H1 (cell line): ENCODE measurements around the gene MAP2K7. TPM values are rescaled to one million over a fixed set of nuclear protein-coding genes. Genes with fewer than 3 reads are reported as not detected.

Experiments used
- ASH2L ChIP-seq: fragments of 200-600, 300-600 bp; sonication (generic); IDR thresholded peaks from one replicate; pipeline ENCODE4 v1.7.1; 2017; ENCODE audit warnings: low read length
- BCL11A ChIP-seq, 2 experiments: IDR thresholded peaks; one replicate each; pipeline ENCODE4 v1.6.1; 2011; ENCODE audit warnings: low read depth in 2 of 2, low read length in 2 of 2, mild to moderate bottlenecking in 2 of 2
- NRF1 ChIP-seq: IDR thresholded peaks from 2 replicates; pipeline ENCODE4 v1.6.1; 2011; ENCODE audit warnings: mild to moderate bottlenecking, low read depth, low read length, improper control_type of control experiment
- RAD21 ChIP-seq, 2 experiments: IDR thresholded peaks in 1 of 2; conservative IDR thresholded peaks in 1 of 2; 2 replicates each; pipeline ENCODE4 v1.6.1; 2011; ENCODE audit warnings: low read depth in 2 of 2, low read length in 2 of 2, improper control_type of control experiment in 1 of 2, inconsistent platforms in 1 of 2, mild to moderate bottlenecking in 1 of 2, moderate library complexity in 1 of 2
- RFX5 ChIP-seq: IDR thresholded peaks from 2 replicates; pipeline ENCODE4 v1.6.1; 2011; ENCODE audit warnings: low read depth, low read length, improper control_type of control experiment, borderline replicate concordance
- SAP30 ChIP-seq: fragments of 300-600 bp; sonication (generic); IDR thresholded peaks from 2 replicates; pipeline ENCODE4 v1.7.1; 2012; ENCODE audit warnings: low read length, moderate library complexity, mild to moderate bottlenecking, inconsistent platforms; ENCODE audit not compliant: insufficient read depth, insufficient replicate concordance
- SIN3A ChIP-seq, 2 experiments: IDR thresholded peaks in 1 of 2; conservative IDR thresholded peaks in 1 of 2; 2 replicates each; pipeline ENCODE4 v1.6.1; 2011 to 2012; ENCODE audit warnings: low read length in 2 of 2, improper control_type of control experiment in 1 of 2, low read depth in 1 of 2, mild to moderate bottlenecking in 1 of 2
- SP2 ChIP-seq: IDR thresholded peaks from 2 replicates; pipeline ENCODE4 v1.6.1; 2012; ENCODE audit warnings: mild to moderate bottlenecking, low read length, inconsistent platforms
- TEAD4 ChIP-seq: IDR thresholded peaks from 2 replicates; pipeline ENCODE4 v1.6.1; 2012; ENCODE audit warnings: low read depth, low read length, inconsistent platforms, mixed read lengths
- polyA plus RNA-seq, 7 experiments: library from polyadenylated mRNA; depleted of rRNA in 3 of 7; stranded (reverse) in 5 of 7; unstranded in 2 of 7; fragments of >200 nt in 5 of 7; fragments of 200-250 nt in 2 of 7; gene quantifications; 1 replicate in 5 of 7; 2 replicates in 1 of 7; 4 replicates in 1 of 7; pipeline versions ENCODE4 v1.2.1 to v1.2.3, GENCODE V29; 2011 to 2013; ENCODE audit warnings: missing spikeins in 2 of 7, mixed read lengths in 2 of 7
- total RNA-seq: library from RNA; stranded (reverse); fragmentation: NEBNext Ultra II Directional; extraction: Animal tissue kit (Norgen Biotek cat#: 25700); gene quantifications from 2 replicates; pipeline ENCODE4 v1.2.1, GENCODE V29; 2021
- TF ChIP-seq, protein P1 (sequence below): IDR thresholded peaks from 2 replicates; pipeline ENCODE4 v1.6.1; 2011; ENCODE audit warnings: low read length, improper control_type of control experiment
- TF ChIP-seq, protein P2 (sequence below), 3 experiments: IDR thresholded peaks; 1 replicate in 2 of 3; 2 replicates in 1 of 3; pipeline versions ENCODE4 v1.5.1 to v1.6.1; 2011; ENCODE audit warnings: low read length in 3 of 3, mild to moderate bottlenecking in 3 of 3, inconsistent platforms in 2 of 3, low read depth in 1 of 3, moderate library complexity in 1 of 3; ENCODE audit not compliant: insufficient read depth in 1 of 3; ENCODE audit errors: control extremely low read depth in 1 of 3

The MAP2K7 gene
- total and polyA plus RNA-seq, 2 of the 8 experiments (the other 6 are each of a cell fraction or from before 2014, with no cell fraction given): 8.9 to 38.3 TPM

DNA sequence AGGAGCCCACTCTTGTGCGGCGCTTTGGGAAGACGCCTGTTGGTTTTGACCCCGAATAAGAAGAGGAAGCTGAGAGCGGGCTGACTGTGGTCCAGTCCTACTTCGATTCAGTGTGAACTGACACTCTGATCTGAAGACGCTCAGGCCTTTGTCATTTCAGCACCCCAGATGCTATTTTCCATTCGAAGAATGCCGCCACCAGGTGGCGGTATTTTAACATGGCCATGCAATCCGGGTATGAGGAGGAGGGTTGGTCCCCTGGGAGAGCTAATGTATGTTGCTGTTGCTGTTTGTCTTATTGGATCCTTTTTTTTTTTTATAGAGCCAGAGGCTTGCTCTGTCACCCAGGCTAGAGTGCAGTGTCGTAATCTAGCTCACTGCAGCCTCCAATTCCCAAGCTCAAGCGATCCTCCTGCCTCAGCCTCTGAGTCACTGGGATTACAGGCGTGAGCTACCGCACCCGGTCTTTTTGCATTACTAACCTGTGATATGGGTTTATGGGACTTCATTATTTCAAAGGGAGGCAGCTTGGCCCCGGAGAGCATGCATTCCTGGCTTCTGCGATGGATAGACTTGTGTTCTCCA is 40.6 kb downstream of the MAP2K7 start (continued):
- TF ChIP-seq TEAD4 (peak; percentile 68), SP2 (no peak), RAD21 (IDR thresholded peaks at IDR 0.05 in 1 of 2, conservative IDR thresholded peaks at IDR 0.05 in 1 of 2; ENCODE audit: low read depth in 2 of 2, low read length in 2 of 2) (peak; percentile 48 to 72), ASH2L (no peak), BCL11A (IDR thresholded peaks at IDR 0.05; ENCODE audit: low read depth in 2 of 2, low read length in 2 of 2) (no peak), NRF1 (no peak), SAP30 (peak; percentile 0), SIN3A (conservative IDR thresholded peaks at IDR 0.05 in 1 of 2, IDR thresholded peaks at IDR 0.05 in 1 of 2; ENCODE audit: low read depth in 1 of 2, low read length in 2 of 2) (peak; percentile 74 to 91; a peak in 3 of 4 replicates), RFX5 (no peak)
- TF ChIP-seq, protein P1, sequence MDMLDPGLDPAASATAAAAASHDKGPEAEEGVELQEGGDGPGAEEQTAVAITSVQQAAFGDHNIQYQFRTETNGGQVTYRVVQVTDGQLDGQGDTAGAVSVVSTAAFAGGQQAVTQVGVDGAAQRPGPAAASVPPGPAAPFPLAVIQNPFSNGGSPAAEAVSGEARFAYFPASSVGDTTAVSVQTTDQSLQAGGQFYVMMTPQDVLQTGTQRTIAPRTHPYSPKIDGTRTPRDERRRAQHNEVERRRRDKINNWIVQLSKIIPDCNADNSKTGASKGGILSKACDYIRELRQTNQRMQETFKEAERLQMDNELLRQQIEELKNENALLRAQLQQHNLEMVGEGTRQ: no peak
- TF ChIP-seq, protein P2, sequence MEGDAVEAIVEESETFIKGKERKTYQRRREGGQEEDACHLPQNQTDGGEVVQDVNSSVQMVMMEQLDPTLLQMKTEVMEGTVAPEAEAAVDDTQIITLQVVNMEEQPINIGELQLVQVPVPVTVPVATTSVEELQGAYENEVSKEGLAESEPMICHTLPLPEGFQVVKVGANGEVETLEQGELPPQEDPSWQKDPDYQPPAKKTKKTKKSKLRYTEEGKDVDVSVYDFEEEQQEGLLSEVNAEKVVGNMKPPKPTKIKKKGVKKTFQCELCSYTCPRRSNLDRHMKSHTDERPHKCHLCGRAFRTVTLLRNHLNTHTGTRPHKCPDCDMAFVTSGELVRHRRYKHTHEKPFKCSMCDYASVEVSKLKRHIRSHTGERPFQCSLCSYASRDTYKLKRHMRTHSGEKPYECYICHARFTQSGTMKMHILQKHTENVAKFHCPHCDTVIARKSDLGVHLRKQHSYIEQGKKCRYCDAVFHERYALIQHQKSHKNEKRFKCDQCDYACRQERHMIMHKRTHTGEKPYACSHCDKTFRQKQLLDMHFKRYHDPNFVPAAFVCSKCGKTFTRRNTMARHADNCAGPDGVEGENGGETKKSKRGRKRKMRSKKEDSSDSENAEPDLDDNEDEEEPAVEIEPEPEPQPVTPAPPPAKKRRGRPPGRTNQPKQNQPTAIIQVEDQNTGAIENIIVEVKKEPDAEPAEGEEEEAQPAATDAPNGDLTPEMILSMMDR (IDR thresholded peaks at IDR 0.05; ENCODE audit: control extremely low read depth in 1 of 3, insufficient read depth in 1 of 3, low read depth in 1 of 3, low read length in 3 of 3): peak; percentile 53 to 75 (median 71)
- TF ChIP-seq, all 59 proteins: peak for 8
